ENCODE data around the gene PROC.

GRCh38 chr2:127453013-127453391 is 34.8 kb downstream of the PROC start:
- TF ChIP-seq CTCF (IDR thresholded peaks at IDR 0.05) (no peak), POLR2A (IDR thresholded peaks at IDR 0.05) (no peak)

Data from heart left ventricle (tissue), 13 donors.